SH-SY5Y (cell line): ENCODE data around the gene LGI4.

Experiments
- GATA2 ChIP-seq: IDR thresholded peaks from 2 replicates; pipeline ENCODE4 v1.6.1; 2011; ENCODE audit warnings: mild to moderate bottlenecking, low read depth, low read length
- GATA3 ChIP-seq: IDR thresholded peaks from 2 replicates; pipeline ENCODE4 v1.6.1; 2011; ENCODE audit warnings: low read depth, mild to moderate bottlenecking, low read length, moderate library complexity

- TF ChIP-seq GATA2 (no peak), GATA3 (no peak)
Measured at GRCh38 chr19:35083691-35084508, 51.0 kb downstream of the LGI4 start.
